ENCODE results near the gene GPR35.

Gene GPR35

GRCh38 chr2:240588669-240589068, 36.6 kb upstream of the GPR35 start:
- DNase-seq (ENCODE audit: low read depth in 1 of 2, low spot score in 1 of 2): no peak

GRCh38 chr2:240589375-240589774, 35.9 kb upstream of the GPR35 start:
- no peak for DNase-seq (ENCODE audit: low read depth in 1 of 2, low spot score in 1 of 2)

GRCh38 chr2:240589850-240590525, 35.3 kb upstream of the GPR35 start:
- DNase-seq (ENCODE audit: low read depth in 1 of 2, low spot score in 1 of 2): no peak

GRCh38 chr2:240590681-240591111, 34.6 kb upstream of the GPR35 start:
- no peak for DNase-seq (ENCODE audit: low read depth in 1 of 2, low spot score in 1 of 2)

- no peak for DNase-seq (ENCODE audit: low read depth in 1 of 2, low spot score in 1 of 2)
Observed at GRCh38 chr2:240591226-240591625, 34.1 kb upstream of the GPR35 start.

- DNase-seq (ENCODE audit: low read depth in 1 of 2, low spot score in 1 of 2): no peak
Observed at GRCh38 chr2:240591784-240592183, 33.5 kb upstream of the GPR35 start.

- DNase-seq (ENCODE audit: low read depth in 1 of 2, low spot score in 1 of 2): no peak
Observed at GRCh38 chr2:240593026-240593702, 32.1 kb upstream of the GPR35 start.

GRCh38 chr2:240593703-240594451, 31.4 kb upstream of the GPR35 start:
- no peak for DNase-seq (ENCODE audit: low read depth in 1 of 2, low spot score in 1 of 2)

- DNase-seq (ENCODE audit: low read depth in 1 of 2, low spot score in 1 of 2): peak in 1 of 2 donors; percentile 1
Observed at GRCh38 chr2:240594511-240595380, 30.5 kb upstream of the GPR35 start.

- peak in 1 of 2 donors; percentile 1 for DNase-seq (ENCODE audit: low read depth in 1 of 2, low spot score in 1 of 2)
Observed at GRCh38 chr2:240595381-240596079, 29.8 kb upstream of the GPR35 start.

- peak in 1 of 2 donors; percentile 1 for DNase-seq (ENCODE audit: low read depth in 1 of 2, low spot score in 1 of 2)
Observed at GRCh38 chr2:240596080-240596460, 29.2 kb upstream of the GPR35 start.

- DNase-seq (ENCODE audit: low read depth in 1 of 2, low spot score in 1 of 2): no peak
Observed at GRCh38 chr2:240596491-240596931, 28.8 kb upstream of the GPR35 start.

GRCh38 chr2:240597054-240597418, 28.2 kb upstream of the GPR35 start:
- DNase-seq (ENCODE audit: low read depth in 1 of 2, low spot score in 1 of 2): no peak

GRCh38 chr2:240597419-240598181, 27.7 kb upstream of the GPR35 start:
- DNase-seq (ENCODE audit: low read depth in 1 of 2, low spot score in 1 of 2): peak in 1 of 2 donors; percentile 1

GRCh38 chr2:240598311-240598911, 26.9 kb upstream of the GPR35 start:
- no peak for DNase-seq (ENCODE audit: low read depth in 1 of 2, low spot score in 1 of 2)

GRCh38 chr2:240599141-240599583, 26.1 kb upstream of the GPR35 start:
- no peak for DNase-seq (ENCODE audit: low read depth in 1 of 2, low spot score in 1 of 2)

- no peak for DNase-seq (ENCODE audit: low read depth in 1 of 2, low spot score in 1 of 2)
Observed at GRCh38 chr2:240600451-240600961, 24.8 kb upstream of the GPR35 start.

- DNase-seq (ENCODE audit: low read depth in 1 of 2, low spot score in 1 of 2): no peak
Observed at GRCh38 chr2:240601061-240601830, 24.0 kb upstream of the GPR35 start.

Measured in stimulated activated CD4-positive, alpha-beta T cell treated with anti-CD3 and anti-CD28 coated beads, Interleukin-15, amount 100 ng/mL, for 1 hour (primary cell).